GM12875 (cell line): ENCODE measurements around the gene SIT1.

Source experiments
- H3K4me3 ChIP-seq: one replicate; pipeline ENCODE4 v1.5.1; 2011; ENCODE audit warnings: low read depth, low read length, control low read depth
- CTCF ChIP-seq: IDR thresholded peaks from 2 replicates; pipeline ENCODE4 v1.5.1; 2011; ENCODE audit warnings: low read depth, mild to moderate bottlenecking, control low read depth, inconsistent platforms, low read length, moderate library complexity, borderline replicate concordance; ENCODE audit not compliant: insufficient read depth

Gene SIT1

GRCh38 chr9:35666549-35666948 is 15.8 kb upstream of the SIT1 start:
- H3K4me3 ChIP-seq, result no peak overlapping the region
- TF ChIP-seq CTCF, result no peak

GRCh38 chr9:35666045-35666444 is 15.3 kb upstream of the SIT1 start:
- H3K4me3 ChIP-seq, result no peak overlapping the region
- no peak for TF ChIP-seq CTCF

- TF ChIP-seq CTCF, result no peak
- peak overlapping the region; percentile 70 for H3K4me3 ChIP-seq
Observed at GRCh38 chr9:35665471-35665818, 14.7 kb upstream of the SIT1 start.

- peak; percentile 37; the same call in 1 of the 2 replicates for TF ChIP-seq CTCF
- peak within 1 kb of the TSS; percentile 70 for H3K4me3 ChIP-seq
Observed at GRCh38 chr9:35664531-35665470, 14.1 kb upstream of the SIT1 start, which contains the start of gene ARHGEF39. Gene ARHGEF39, minus strand, starts transcription at chr9:35665195. Its CDS starts 26 bp downstream, at chr9:35665169.

GRCh38 chr9:35662437-35662836 is 11.7 kb upstream of the SIT1 start:
- no peak overlapping the region for H3K4me3 ChIP-seq
- TF ChIP-seq CTCF, result no peak

GRCh38 chr9:35661756-35662350 is 11.1 kb upstream of the SIT1 start:
- TF ChIP-seq CTCF, result no peak
- no peak overlapping the region for H3K4me3 ChIP-seq
